OCI-LY7 (cell line): ENCODE data around the gene ELL2. TPM values are rescaled to one million over a fixed set of nuclear protein-coding genes. Genes with fewer than 3 reads are reported as not detected.
"Not testable (repeated sequence)": the region's sequence is repeated elsewhere in the genome, so short reads cannot be mapped to it uniquely, and the experiment has no call there.

ENCODE experiments used
- BruUV-seq: library from RNA; stranded (reverse); fragments of 400-500 nt; replicated peaks from 2 replicates; lab custom pipeline; 2021; lab: Mats Ljungman, UMichigan
- CTCF ChIA-PET: fragments of 300-600 bp; sonication (Branson Sonifier 250); formaldehyde crosslinking; loops from one replicate; lab custom pipeline; 2022; ENCODE audit warnings: antibody characterized with exemption; ENCODE audit not compliant: unreplicated experiment; lab: Charles Lee
- POLR2A ChIA-PET: fragments of 300-600 bp; sonication (Branson Sonifier 250); formaldehyde crosslinking; loops from one replicate; lab custom pipeline; 2022; ENCODE audit warnings: antibody characterized with exemption; lab: Charles Lee
- DNase-seq: peaks from one replicate; pipeline ENCODE4 v3.0.0-alpha.2; 2015; ENCODE audit warnings: low spot score
- H2AFZ ChIP-seq: fragments of 200-600 bp; sonication (generic), shearing (Covaris generic); 2 replicates; pipeline ENCODE4 v1.6.1; 2014; ENCODE audit warnings: mild to moderate bottlenecking, antibody characterized with exemption, low read length, moderate library complexity
- H3K27ac ChIP-seq: fragments of 200-600 bp; sonication (generic); 2 replicates; pipeline ENCODE4 v1.5.1; 2014; ENCODE audit warnings: mixed run types, low read depth, mild to moderate bottlenecking, moderate library complexity, low read length, inconsistent platforms; ENCODE audit not compliant: poor library complexity, severe bottlenecking
- H3K36me3 ChIP-seq: fragments of 200-600 bp; sonication (generic); 2 replicates; pipeline ENCODE4 v1.6.1; 2014; ENCODE audit warnings: mild to moderate bottlenecking, antibody characterized with exemption, low read length, moderate library complexity, mixed read lengths; ENCODE audit not compliant: insufficient read depth
- H3K4me1 ChIP-seq: fragments of 200-600 bp; sonication (generic); 2 replicates; pipeline ENCODE4 v1.5.1; 2014; ENCODE audit warnings: mild to moderate bottlenecking, low read length; ENCODE audit not compliant: insufficient read depth, poor library complexity, severe bottlenecking
- H3K4me2 ChIP-seq: fragments of 200-600 bp; sonication (generic); 2 replicates; pipeline ENCODE4 v1.6.1; 2014; ENCODE audit warnings: mild to moderate bottlenecking, low read length
- H3K4me3 ChIP-seq: fragments of 200-600 bp; sonication (generic); 2 replicates; pipeline ENCODE4 v1.5.1; 2014; ENCODE audit warnings: mild to moderate bottlenecking, low read depth, low read length; ENCODE audit not compliant: poor library complexity, severe bottlenecking
- H3K79me2 ChIP-seq: fragments of 200-600 bp; sonication (generic); 2 replicates; pipeline ENCODE4 v1.6.1; 2016; ENCODE audit warnings: low read depth, mild to moderate bottlenecking, low read length, moderate library complexity, mixed read lengths; ENCODE audit not compliant: insufficient read depth
- H3K9me2 ChIP-seq: fragments of 200-600 bp; sonication (generic); 2 replicates; pipeline ENCODE4 v1.6.1; 2016; ENCODE audit warnings: mild to moderate bottlenecking, low read length, mixed read lengths; ENCODE audit not compliant: insufficient read depth
- H3K9me3 ChIP-seq: fragments of 200-600 bp; sonication (generic); 2 replicates; pipeline ENCODE4 v1.6.1; 2014; ENCODE audit warnings: mild to moderate bottlenecking, mixed run types, low read length, mixed read lengths
- H4K20me1 ChIP-seq: fragments of 200-600 bp; sonication (generic); 2 replicates; pipeline ENCODE4 v1.6.1; 2014; ENCODE audit warnings: mild to moderate bottlenecking, antibody characterized with exemption, low read length, moderate library complexity, mixed read lengths; ENCODE audit not compliant: insufficient read depth
- CTCF ChIP-seq: fragments of 200-600 bp; sonication (generic); conservative IDR thresholded peaks from 2 replicates; pipeline ENCODE4 v1.5.1; 2014; ENCODE audit warnings: mild to moderate bottlenecking, antibody characterized with exemption, low read length, moderate library complexity, mixed read lengths
- EZH2phosphoT487 ChIP-seq: fragments of 200-600 bp; sonication (generic); IDR thresholded peaks from 2 replicates; pipeline ENCODE4 v1.6.1; 2018; ENCODE audit warnings: low read depth, borderline replicate concordance, mild to moderate bottlenecking, mixed run types, antibody characterized with exemption, low read length, moderate library complexity, mixed read lengths
- intact Hi-C: fragments of 100-400 bp; cut with micrococcal nuclease; formaldehyde crosslinking; loops from one replicate; pipeline ENCODE4 v1.10.0; 2022; ENCODE audit not compliant: unreplicated experiment
- total RNA-seq, 2 experiments: library from RNA; depleted of rRNA in 1 of 2; stranded (reverse); fragments of >200 nt in 1 of 2; shearing (Covaris generic) in 1 of 2; gene quantifications; 2 replicates each; pipeline ENCODE4 v1.2.3, GENCODE V29; 2014 to 2022

ELL2 gene
- total RNA-seq, 2 experiments from 2014 or later = 0.98 to 4.7 TPM

DNA sequence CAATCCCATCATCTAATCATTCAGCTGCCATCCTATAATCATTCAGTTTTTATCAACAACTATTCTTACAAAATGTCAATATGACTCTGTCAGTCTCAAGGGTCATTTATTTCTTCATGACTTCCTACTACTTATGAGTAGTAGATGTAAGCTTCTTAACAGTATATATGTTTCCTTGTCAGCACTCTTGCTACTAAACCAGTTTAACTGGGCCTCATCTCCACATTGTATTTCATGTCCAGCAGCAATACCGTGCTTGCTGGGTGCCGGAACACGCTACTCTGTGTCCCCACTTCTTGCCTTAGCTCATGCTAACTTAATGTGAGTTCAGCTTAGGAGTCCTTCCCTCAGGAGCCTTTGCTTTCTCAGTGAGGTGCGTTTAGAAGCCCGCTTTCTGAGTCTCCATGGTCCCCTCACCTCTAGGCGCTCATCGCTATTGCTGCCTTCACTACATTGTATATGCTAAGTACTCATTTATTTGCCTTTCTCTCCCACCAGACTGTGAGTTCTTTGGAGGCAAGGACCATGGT, 32.9 kb downstream of the ELL2 start:
- no peak overlapping the region for H3K27ac ChIP-seq
- TF ChIP-seq EZH2phosphoT487 (no peak), CTCF (no peak)
- no peaks in the 10 kb centered on the region for H3K36me3 ChIP-seq
- no peaks in the 10 kb centered on the region for H3K4me1 ChIP-seq
- H3K4me3 ChIP-seq = no peak overlapping the region
- intact Hi-C loops = no loop called here
- H4K20me1 ChIP-seq = no peaks in the 10 kb centered on the region
- CTCF ChIA-PET = no interaction called here
- no peaks in the 10 kb centered on the region for H3K9me3 ChIP-seq
- H3K4me2 ChIP-seq = no peak overlapping the region
- BruUV-seq = no TSS peak
- H2AFZ ChIP-seq = no peak overlapping the region
- DNase-seq = no peak
- no peaks in the 10 kb centered on the region for H3K79me2 ChIP-seq
- POLR2A ChIA-PET = no interaction called here
- no peaks in the 10 kb centered on the region for H3K9me2 ChIP-seq

DNA sequence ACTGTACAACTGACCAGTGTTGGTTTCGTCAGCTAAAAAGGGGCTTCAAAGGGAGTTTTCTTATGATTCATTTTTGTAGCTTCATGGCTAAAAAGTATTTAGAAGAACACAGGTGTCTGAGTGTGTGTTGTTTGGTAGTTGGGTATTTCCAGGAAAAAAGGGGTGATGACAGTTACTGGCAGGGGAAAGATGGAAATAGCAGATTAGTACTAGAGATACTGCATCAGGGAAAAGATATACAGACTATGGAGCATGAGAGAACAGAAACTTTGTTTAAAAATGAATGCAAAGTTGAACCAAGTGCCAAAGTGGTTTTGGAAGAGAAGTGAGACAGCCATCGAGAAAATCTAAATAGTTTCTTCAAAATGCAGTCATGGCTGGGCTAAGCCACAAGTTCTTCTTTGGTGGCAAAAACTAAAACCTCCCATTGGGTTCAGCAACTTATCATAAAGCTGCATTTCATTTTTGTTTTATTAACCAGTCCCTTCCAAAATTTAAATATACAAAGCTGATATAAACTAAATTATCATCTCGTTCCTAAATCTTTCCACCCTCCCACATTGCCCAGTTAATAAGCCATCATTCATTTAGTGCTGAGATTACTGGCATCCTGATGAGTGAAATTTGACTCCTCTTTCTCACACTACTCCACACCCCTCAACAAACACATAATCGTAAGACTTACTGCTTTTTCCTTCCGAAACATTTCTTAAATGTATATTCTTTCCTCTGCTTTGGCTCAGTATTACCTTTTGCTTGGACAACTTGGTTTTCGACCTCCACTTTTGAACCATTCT, 33.5 kb downstream of the ELL2 start:
- POLR2A ChIA-PET = no interaction called here
- CTCF ChIA-PET = no interaction called here
- Histone ChIP-seq H3K4me3 (no peak overlapping the region), H3K4me2 (no peak overlapping the region), H3K36me3 (no peaks in the 10 kb centered on the region), H4K20me1 (no peaks in the 10 kb centered on the region), H3K27ac (no peak overlapping the region), H3K9me3 (no peaks in the 10 kb centered on the region), H3K4me1 (no peaks in the 10 kb centered on the region), H2AFZ (no peak overlapping the region), H3K9me2 (no peaks in the 10 kb centered on the region), H3K79me2 (no peaks in the 10 kb centered on the region)
- BruUV-seq = no TSS peak
- DNase-seq = no peak
- TF ChIP-seq EZH2phosphoT487 (no peak), CTCF (no peak)
- intact Hi-C loops = no loop called here

DNA sequence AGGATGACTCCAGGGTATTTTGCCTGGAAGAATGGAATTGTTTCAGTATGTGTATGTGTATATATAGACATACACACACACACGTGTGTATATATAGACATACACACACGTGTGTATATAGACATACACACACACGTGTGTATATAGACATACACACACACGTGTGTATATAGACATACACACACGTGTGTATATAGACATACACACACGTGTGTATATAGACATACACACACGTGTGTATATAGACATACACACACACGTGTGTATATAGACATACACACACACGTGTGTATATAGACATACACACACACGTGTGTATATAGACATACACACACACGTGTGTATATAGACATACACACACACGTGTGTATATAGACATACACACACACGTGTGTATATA, 34.4 kb downstream of the ELL2 start:
- CTCF ChIA-PET, H3K9me3 ChIP-seq, DNase-seq, H3K4me1 ChIP-seq, H3K4me2 ChIP-seq, H3K36me3 ChIP-seq, H3K27ac ChIP-seq, BruUV-seq, H3K9me2 ChIP-seq, H3K79me2 ChIP-seq, POLR2A ChIA-PET, intact Hi-C loops, H2AFZ ChIP-seq, H4K20me1 ChIP-seq, H3K4me3 ChIP-seq: not testable (repeated sequence)
